GM19035 (cell line): ENCODE results near the gene EIF5B.
"Not testable (repeated sequence)": the region's sequence is repeated elsewhere in the genome, so short reads cannot be mapped to it uniquely, and the experiment has no call there.

Experiments
- ATAC-seq: cut with Tn5 transposase; IDR thresholded peaks from one replicate; pipeline ENCODE4 v1.9.1; 2021; ENCODE audit not compliant: unreplicated experiment

EIF5B gene

DNA sequence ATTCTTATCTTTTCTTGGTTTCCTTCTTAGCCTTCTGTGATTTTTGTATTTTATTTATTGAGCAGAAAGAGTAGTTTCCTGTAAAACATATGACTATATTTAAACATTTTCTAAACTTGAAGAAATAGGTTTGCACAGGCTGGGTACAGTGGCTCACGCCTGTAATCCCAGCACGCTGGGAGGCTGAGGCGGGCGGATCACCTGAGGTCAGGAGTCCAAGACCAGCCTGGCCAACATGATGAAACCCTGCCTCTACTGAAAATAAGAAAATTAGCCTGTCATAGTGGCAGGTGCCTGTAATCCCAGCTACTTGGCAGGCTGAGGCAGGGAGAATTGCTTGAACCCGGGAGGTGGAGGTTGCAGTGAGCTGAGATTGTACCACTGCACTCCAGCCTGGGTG lies 31.7 kb downstream of the EIF5B start:
- not testable (repeated sequence) for ATAC-seq

DNA sequence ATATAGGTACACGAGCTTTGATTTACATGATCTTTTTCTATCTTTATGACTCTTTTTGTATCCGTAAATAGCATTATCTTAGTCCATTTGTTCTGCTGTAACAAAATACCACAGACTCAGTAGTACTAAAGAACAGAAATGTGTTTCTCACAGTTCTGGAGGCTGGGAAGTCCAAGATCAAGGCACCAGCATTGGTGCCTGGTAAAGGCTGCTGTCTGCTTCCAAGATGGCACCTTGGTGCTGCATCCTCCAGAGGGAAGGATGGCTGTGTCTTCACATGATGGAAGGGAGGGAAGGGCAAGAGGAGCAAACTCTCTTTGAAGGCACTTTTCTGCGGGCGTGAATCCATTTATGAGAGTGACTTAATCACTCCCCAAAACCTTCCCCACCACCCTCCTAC lies 36.0 kb downstream of the EIF5B start:
- ATAC-seq, result no peak

DNA sequence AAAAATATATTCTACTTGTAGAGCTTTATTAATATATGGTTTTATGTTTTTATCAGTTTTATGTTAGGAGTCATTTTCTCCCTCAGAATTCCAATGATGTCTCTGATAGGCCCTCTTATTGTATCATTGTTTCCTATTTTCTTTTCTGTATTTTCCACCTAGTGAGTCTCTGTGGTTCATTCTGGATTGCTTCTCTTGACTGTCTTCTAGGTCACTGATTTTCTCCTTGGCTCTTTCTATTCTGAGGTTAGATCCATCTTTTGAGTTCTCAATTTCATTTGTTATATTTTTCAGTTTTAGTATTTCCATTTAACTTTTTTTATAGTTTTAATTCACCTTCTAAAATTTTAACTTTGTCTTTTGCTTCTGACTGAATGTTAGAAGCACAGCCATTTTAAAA lies 37.6 kb downstream of the EIF5B start:
- ATAC-seq, result no peak

DNA sequence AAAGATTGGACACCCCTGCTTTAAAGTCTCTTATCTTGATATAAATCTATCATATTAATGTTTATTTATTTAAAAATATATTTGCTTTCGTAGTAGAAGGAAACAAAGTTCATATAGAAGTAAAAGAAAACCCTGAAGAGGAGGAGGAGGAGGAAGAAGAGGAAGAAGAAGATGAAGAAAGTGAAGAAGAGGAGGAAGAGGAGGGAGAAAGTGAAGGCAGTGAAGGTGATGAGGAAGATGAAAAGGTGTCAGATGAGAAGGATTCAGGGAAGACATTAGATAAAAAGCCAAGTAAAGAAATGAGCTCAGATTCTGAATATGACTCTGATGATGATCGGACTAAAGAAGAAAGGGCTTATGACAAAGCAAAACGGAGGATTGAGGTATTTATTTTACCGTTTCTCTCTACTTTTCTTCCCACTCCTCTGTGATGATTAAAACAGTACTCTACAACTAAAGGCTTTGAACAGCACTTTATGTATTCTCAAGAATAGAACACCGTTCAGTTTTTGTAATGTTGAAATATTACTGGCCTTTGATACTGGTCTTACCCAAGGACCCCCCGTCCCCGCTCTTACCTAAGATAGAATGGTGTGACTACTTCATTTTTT lies 39.2 kb downstream of the EIF5B start:
- no peak for ATAC-seq

DNA sequence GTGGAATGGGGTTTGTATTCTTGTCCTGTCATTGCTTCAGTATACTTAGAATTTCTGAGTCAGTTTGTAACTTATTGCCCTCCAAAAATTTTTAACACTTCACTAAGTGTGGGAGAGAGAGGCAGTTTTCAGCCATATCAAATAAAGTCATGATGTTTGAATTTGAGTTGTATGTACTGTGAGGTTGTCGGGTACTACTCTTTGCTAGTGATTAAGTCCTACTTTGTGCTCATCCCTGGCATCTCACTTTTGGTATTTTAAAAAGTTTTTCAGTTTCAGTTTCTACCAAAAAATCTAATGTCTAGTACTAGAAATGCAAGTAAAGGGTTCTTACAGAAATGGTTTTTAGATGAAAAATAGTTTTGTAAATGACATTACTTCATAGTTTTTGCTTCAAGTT lies 40.7 kb downstream of the EIF5B start:
- ATAC-seq, result no peak

DNA sequence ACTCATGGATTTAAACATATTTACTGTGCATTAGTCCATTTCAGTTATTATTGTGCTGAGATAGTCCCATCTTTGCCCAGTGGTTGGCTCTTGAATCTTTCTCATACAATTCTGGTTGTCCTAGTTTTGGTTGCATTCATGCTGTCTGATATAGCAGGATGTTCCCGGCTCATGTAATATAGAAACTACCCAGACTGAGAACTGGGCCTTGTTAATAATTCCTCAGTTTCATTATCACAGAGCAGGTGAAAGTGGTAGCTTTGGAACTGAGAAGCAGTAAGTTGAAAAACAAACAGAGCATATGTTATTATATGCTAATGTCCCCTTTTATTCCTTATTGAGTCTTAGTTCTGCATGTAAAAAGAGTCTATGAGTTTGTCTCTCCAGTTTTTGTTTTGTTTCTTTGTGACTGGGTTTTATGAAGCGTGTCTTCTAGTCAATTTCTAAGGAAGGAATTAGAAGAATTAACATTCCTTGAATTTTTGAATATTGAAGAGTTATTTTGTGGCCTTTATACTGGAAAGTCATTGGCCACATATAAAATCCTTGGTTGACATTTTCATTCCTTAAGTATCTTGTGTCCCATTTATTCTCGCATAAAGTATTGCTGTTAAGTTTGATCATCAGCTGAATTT lies 43.3 kb downstream of the EIF5B start:
- no peak for ATAC-seq

DNA sequence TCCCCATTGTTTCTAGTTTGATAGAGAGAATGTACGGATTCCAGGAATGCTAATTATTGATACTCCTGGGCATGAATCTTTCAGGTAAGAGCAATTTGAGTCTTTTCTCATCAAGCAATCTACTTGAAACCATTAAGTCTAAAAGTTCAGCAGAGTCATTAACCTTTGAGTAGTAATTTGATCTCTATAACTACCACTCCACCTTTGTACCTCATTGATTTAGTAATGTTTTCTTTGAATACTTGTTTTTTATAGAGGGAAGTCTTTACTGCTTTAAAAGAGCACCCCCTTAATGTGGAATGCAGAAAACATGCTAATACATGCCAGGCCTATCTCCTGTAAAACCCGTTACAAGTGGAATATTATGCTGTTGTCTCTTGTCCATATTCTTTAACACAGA lies 45.0 kb downstream of the EIF5B start:
- no peak for ATAC-seq

DNA sequence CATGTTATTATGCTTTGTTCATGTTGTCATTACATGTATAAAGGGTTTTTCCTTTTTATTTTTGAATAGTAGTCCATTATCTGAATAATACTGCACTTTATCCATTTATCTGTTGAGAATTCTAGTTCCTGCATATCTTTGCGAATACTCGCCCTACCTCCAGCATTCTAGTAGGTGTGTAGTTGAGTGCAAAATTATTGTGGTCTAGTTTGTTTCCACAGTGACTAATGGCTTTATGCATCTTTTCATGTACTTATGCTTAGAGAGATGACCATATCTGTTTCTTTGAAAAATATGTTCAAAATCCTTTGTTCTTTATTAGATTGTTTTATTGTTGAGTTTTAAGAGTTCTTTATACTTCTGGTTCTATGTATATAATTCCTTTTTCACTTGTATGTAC lies 48.8 kb downstream of the EIF5B start:
- ATAC-seq, result no peak

DNA sequence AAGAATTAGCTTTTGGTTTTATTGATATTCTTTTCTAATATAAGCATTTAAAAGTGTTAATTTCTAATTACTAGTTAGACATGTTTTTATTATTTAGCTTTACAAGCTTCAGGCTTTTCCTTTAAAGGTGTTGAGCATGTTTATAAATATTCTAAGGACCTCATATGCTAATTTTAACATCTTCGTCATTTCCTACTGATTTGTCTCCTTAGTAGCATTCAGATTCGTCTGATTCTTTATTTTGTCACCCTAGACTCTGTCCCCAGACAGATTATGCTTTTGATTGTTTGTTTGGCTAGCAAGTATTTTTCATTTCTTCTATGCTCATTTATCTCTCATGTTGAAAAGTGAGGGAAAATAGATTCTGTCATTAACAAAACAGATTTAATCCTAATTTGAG lies 51.7 kb downstream of the EIF5B start:
- no peak for ATAC-seq

DNA sequence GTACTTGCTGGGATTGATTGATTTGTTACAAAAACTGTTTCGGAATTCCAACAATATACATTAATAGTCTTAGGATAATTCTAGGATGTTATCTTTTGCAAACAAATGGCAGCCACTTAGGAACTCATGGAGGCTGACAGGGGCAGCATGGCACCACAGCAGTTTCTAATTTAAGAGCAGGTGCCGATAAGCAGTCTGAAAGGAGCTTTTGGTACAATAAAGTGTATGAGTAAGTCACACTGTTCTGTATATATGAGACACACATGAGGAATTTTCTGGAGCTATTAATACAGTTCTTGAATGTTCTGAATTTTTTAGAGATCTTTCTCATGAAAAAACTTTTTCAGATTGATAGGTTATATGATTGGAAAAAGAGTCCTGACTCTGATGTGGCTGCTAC lies 52.2 kb downstream of the EIF5B start:
- ATAC-seq, result no peak

DNA sequence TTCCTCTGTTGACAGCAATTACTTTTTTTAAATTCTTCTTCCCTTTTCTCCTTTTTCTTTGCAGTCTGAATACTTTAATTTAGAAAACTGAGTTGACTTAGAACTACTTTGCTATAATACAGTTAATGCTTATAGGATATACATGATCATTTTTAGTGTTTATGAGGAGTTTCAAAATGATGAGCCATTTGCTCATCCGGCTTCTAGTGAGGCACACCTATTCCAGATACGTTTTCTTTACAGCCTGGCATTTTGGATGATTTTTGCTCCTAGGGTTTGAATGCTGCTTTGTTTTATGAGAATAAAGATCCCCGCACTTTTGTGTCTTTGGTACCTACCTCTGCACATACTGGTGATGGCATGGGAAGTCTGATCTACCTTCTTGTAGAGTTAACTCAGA lies 52.8 kb downstream of the EIF5B start:
- no peak for ATAC-seq

DNA sequence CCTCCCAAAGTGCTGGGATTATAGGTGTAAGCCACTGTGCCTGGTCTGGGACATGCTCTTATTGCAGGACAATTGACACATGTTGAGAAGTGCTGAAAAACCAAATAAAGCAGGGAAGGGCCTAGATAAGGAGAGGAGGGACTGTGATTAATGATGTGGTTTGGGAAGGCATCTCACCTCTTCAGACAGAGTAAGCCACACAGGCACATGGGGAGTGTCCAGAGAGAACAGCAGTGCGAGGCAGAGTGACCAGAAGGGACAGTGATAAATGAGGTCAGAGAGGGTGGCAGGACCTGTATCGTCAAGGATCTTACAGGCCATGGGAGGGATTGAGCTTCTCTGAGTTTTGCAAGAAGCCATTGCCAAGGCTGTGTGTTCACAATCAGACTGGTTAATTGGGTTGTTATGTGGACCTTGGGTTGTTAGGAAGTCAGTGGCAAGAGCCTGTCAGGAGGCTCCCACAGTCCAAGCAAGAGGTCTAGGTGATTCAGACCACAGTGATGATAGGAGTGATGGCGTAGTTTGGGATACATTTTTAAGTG lies 58.5 kb downstream of the EIF5B start:
- no peak for ATAC-seq

DNA sequence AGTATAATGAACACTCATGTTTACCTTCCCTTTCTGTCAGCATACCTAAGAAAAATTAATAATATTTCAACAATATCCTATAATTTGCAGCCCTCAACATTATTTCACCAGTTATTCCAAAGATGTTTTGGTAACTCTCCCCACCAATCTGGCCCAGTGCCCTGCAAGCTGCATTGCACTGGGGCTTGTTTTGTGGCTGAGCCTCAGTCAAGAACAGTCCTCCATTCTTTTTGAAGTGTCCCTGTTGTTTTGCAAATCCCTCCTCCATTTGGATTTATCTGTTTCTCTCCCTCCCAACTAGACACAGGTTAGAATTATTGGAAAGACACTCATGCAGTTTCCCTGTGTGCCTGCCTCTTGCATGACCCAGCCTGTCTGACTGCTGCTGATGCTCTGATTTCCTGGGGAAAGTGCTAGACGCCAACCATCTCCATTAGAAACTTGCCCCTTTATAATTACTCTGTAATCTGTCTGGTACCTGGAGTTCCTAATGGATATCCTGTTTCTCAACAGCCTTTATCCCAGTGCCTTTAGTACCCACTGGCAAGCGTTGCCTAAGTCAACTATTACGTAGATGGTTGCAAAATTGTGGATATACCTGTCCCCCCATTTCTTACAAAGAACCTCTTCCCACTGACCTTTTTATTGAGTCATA lies 60.2 kb downstream of the EIF5B start:
- ATAC-seq, result no peak

DNA sequence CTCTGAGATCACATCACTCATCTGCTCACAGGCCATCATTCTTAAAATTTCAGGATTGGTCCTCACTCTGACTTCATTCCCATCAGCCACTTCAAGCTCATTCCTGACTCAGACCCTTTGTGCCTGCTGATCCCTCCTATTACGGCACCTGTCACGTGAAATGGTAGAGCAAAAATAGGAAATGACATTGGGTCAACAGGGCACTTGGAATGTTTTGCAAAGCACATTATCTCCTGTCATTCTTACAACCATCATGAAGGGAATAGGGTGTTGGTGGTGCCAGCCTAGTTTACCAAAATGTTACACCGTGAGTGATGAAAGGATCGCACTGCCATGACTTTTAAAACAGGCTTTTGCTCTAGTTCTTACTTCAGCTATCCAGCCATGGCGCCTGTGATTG lies 61.1 kb downstream of the EIF5B start:
- no peak for ATAC-seq

DNA sequence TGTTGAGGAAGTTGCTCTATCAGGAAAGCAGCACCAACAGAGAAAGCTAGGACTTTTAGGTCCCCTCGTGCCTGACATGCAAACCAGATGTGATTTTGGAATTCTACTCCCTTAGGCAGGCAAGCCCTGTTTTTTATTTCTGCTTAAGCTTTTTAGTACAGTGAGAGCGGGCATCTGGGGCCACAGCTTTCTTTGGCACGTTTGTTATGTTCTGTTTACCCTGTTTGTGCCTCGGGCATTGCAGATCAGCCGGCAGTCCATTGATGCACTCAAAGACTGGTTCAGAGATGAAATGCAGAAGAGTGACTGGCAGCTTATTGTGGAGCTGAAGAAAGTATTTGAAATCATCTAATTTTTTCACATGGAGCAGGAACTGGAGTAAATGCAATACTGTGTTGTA lies 61.9 kb downstream of the EIF5B start:
- ATAC-seq, result no peak

DNA sequence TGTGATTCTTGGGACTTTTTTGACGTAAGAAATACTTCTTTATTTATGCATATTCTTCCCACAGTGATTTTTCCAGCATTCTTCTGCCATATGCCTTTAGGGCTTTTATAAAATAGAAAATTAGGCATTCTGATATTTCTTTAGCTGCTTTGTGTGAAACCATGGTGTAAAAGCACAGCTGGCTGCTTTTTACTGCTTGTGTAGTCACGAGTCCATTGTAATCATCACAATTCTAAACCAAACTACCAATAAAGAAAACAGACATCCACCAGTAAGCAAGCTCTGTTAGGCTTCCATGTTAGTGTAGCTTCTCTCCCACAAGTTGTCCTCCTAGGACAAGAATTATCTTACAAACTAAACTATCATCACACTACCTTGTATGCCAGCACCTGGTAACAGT lies 62.6 kb downstream of the EIF5B start:
- no peak for ATAC-seq

DNA sequence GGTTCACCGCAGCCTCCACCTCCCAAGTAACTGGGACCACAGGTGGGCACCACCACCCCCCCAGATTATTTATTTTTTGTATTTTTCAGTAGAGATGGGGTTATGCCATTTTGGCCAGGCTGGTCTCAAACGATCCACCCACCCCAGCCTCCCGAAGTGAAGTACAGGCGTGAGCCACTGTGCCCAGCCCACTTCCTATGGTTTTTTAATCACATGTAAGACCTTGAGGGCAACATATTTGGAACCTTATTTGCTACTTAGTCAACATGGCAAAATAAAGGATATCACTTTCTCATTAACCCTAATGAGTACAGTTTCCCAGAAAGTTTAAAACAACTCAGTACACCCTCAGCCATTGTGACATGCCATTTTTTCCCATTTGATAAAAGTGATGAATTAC lies 64.7 kb downstream of the EIF5B start:
- ATAC-seq, result no peak

DNA sequence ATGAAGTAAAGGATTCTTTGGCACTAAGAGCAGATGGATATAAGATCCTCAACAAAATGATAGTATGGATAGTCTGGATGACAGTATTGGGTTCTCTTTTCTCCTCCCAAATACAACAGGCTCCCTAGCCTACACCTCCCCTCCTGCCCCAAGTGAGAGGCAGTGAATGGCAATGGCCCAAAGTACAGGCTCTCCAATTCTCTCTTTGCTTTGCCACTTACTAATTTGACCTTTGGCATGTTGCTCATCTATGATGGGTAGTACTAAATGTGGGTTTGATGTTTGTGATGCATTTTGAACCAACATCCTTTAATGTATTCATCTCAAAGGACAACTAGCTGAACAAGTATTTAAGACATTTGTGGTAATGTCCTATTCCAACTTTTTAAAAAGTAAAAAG lies 65.9 kb downstream of the EIF5B start:
- ATAC-seq, result no peak

DNA sequence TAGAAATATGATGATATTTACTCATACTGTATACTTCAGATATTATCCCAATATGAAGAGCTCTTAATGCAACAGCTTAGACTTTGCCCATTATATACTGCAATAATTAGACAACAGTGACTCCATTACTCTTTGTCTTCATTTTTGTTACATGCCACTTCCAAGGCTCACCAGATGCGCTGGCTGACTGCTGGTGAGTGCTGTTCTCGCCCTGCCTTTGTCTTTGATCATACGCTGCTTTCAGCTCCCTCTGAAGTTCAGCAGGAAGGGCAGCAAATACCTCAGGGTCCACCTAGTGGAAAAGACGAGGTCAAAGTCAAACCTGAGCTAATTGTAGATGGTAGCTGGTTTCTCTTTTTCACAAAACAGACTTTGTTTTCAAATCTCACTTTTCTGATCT lies 66.3 kb downstream of the EIF5B start:
- ATAC-seq, result no peak

DNA sequence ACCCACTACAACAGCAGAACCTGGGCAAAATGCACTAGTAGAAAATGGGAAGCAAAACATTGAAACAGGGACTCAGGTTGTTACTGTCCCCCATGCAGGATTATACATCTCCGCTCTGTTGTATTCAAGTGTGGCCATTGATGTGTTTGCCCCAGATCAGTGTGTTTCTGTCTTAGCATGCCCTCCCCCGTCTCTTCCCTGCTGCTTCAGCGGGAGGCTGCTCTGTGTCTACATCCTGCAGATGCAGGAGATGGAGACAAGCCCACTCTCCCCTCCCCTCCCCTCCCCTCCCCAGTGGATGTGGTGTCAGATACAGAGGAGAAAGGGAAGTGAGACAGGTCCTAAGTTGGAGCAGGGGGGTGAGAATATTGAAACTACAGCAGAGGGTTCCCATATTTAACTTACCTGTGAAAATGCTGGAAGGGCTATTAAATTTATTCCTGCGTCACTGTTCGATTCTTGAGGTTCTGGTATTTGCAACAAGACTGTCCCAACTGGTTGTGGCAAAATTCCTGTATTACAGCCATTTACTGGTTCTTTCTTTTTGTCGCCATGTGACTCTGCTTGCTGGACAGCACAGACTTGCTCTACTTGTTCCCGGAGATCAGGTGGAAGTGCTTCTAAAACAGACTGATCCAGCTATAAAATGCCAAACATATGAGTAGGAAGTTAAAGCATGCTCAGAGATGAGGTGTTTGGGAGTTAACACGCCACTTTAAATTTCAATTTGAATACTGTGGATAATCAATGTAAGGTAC lies 67.0 kb downstream of the EIF5B start:
- no peak for ATAC-seq

DNA sequence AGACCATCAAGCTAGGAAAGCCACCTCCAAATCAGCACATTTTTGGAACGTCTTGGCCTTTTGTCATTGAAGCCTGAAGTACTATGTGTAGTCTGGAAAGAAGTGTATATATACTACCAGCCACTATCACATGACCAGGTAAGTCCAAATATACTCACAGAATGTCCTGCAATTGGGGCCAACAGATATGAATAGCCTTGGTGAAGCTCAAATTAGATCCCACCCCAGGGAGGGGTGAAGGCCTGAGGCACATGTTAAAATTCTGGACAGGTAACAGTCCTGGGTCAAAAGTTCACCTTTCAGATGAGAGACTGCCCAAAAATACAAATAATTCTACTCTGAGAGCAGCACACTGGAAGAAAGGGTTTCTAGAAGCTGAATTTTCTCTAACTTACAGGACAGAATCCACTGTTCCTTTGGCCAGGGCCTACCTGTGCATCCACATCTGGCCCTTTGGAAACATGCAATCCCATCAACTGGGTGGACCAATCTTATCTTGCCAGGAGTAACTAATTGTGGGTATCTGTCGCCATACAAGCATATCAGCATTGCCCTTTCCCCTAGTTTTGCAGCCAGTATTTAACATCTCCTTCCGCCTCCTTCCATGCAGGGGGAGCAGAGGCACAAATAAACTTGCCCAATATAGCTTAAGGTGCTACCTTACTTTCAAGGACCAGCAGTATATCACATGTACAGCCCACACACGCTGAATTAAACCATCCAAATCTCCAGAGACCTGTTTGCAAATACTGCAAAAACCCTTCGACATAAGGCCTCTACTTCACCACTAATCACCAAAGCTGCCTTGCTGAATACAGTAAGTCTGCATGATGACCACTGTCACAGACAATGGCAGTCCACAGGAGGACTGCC lies 67.8 kb downstream of the EIF5B start:
- no peak for ATAC-seq
